ENCODE measurements around the gene TSPAN18. TPM values are rescaled to one million over a fixed set of nuclear protein-coding genes. Genes with fewer than 3 reads are reported as not detected.

The TSPAN18 gene
- total RNA-seq, 1 donor from 2014 or later: 2.8 TPM

- intact Hi-C loops (cut with micrococcal nuclease): loop anchor here (10.0 kb wide), 1 partner anchor 141 kb away; no protein-coding TSS in a partner anchor
- no peaks in the 10 kb centered on the region for H3K36me3 Mint-ChIP-seq (ENCODE audit: low read depth)
- DNase-seq (peak; percentile 8), ATAC-seq (ENCODE audit: low read depth) (no peak)
- POLR2A ChIA-PET: interaction anchor here (0.7 kb wide), 1 partner anchor 218 kb away, joined by 4 read pairs; no protein-coding TSS in a partner anchor
- CTCF ChIA-PET: interaction anchor here (1.0 to 2.9 kb wide), 4 partner anchors 13 to 251 kb away, joined by 3 to 14 read pairs (median 4); no protein-coding TSS in a partner anchor
- no peak overlapping the region for H3K4me3 Mint-ChIP-seq
- peaks cover 2% of the 10 kb centered on the region for H3K27me3 Mint-ChIP-seq
- H3K4me1 Mint-ChIP-seq: peaks cover 3% of the 10 kb centered on the region
- H3K9me3 Mint-ChIP-seq: no peaks in the 10 kb centered on the region
- no peak for TF ChIP-seq CTCF (IDR thresholded peaks at IDR 0.05)
- no peak overlapping the region for H3K27ac Mint-ChIP-seq
Observed at GRCh38 chr11:44774108-44774507, 47.3 kb downstream of the TSPAN18 start.

- H3K9me3 Mint-ChIP-seq: no peaks in the 10 kb centered on the region
- ATAC-seq (ENCODE audit: low read depth): no peak
- H3K4me1 Mint-ChIP-seq: peaks cover 3% of the 10 kb centered on the region
- ChIA-PET CTCF (interaction anchor here (1.0 to 2.9 kb wide), 4 partner anchors 45 to 249 kb away, joined by 4 to 14 read pairs (median 4); no protein-coding TSS in a partner anchor), POLR2A (interaction anchor here (0.7 kb wide), 1 partner anchor 218 kb away, joined by 4 read pairs; no protein-coding TSS in a partner anchor)
- intact Hi-C loops (cut with micrococcal nuclease): loop anchor here (1.0 to 10.0 kb wide), 5 partner anchors 46 to 251 kb away; no protein-coding TSS in a partner anchor
- no peak overlapping the region for H3K4me3 Mint-ChIP-seq
- no peak overlapping the region for H3K27ac Mint-ChIP-seq
- DNase-seq: no peak
- no peaks in the 10 kb centered on the region for H3K36me3 Mint-ChIP-seq (ENCODE audit: low read depth)
- TF ChIP-seq CTCF (IDR thresholded peaks at IDR 0.05): no peak
- H3K27me3 Mint-ChIP-seq: no peaks in the 10 kb centered on the region
Observed at GRCh38 chr11:44774731-44775130, 48.0 kb downstream of the TSPAN18 start.

GRCh38 chr11:44775366-44775984, 48.7 kb downstream of the TSPAN18 start:
- ATAC-seq (ENCODE audit: low read depth): peak; percentile 64
- Mint-ChIP-seq H3K4me3 (no peak overlapping the region), H3K9me3 (no peaks in the 10 kb centered on the region), H3K27ac (peak overlapping the region; percentile 4), H3K4me1 (peaks cover 3% of the 10 kb centered on the region), H3K27me3 (no peaks in the 10 kb centered on the region), H3K36me3 (ENCODE audit: low read depth) (no peaks in the 10 kb centered on the region)
- ChIA-PET POLR2A (no interaction called here), CTCF (interaction anchor here (0.8 to 2.9 kb wide), 12 partner anchors 9 to 252 kb away, joined by 3 to 17 read pairs (median 4); no protein-coding TSS in a partner anchor)
- DNase-seq: peak; percentile 37
- intact Hi-C loops (cut with micrococcal nuclease): loop anchor here (1.0 to 10.0 kb wide), 5 partner anchors 47 to 252 kb away; no protein-coding TSS in a partner anchor
- TF ChIP-seq CTCF (IDR thresholded peaks at IDR 0.05): peak; percentile 51

GRCh38 chr11:44775985-44776446, 49.3 kb downstream of the TSPAN18 start:
- Mint-ChIP-seq H3K4me1 (peaks cover 3% of the 10 kb centered on the region), H3K27me3 (no peaks in the 10 kb centered on the region), H3K36me3 (ENCODE audit: low read depth) (no peaks in the 10 kb centered on the region), H3K9me3 (no peaks in the 10 kb centered on the region), H3K4me3 (no peak overlapping the region), H3K27ac (no peak overlapping the region)
- CTCF ChIA-PET: interaction anchor here (0.8 to 2.9 kb wide), 13 partner anchors 9 to 253 kb away, joined by 3 to 17 read pairs (median 4); no protein-coding TSS in a partner anchor
- POLR2A ChIA-PET: no interaction called here
- ATAC-seq (ENCODE audit: low read depth): no peak
- no peak for TF ChIP-seq CTCF (IDR thresholded peaks at IDR 0.05)
- no peak for DNase-seq
- intact Hi-C loops (cut with micrococcal nuclease): loop anchor here (1.0 to 10.0 kb wide), 5 partner anchors 48 to 253 kb away; no protein-coding TSS in a partner anchor
